Fibroblast of lung (primary cell): Measurements from ENCODE around the gene BMP6.

Experiments used
- CTCF ChIP-seq, 2 donors: IDR thresholded peaks in 1 of 2; conservative IDR thresholded peaks in 1 of 2; 1 replicate in 1 of 2; 2 replicates in 1 of 2; pipeline ENCODE4 v1.5.1; 2011 to 2012; ENCODE audit warnings: low read length in 2 of 2, control low read depth in 1 of 2, inconsistent platforms in 1 of 2, low read depth in 1 of 2, mild to moderate bottlenecking in 1 of 2
- EZH2 ChIP-seq: IDR thresholded peaks from 2 replicates; pipeline ENCODE4 v1.5.1; 2012; ENCODE audit warnings: low read length, control low read depth, mild to moderate bottlenecking; ENCODE audit errors: missing control alignments

- TF ChIP-seq CTCF (conservative IDR thresholded peaks at IDR 0.05 in 1 of 2, IDR thresholded peaks at IDR 0.05 in 1 of 2; ENCODE audit: low read depth in 1 of 2, low read length in 2 of 2) (no peak), EZH2 (no peak)
These were observed 177.0 kb downstream of the BMP6 start for GRCh38 chr6:7902867-7903266.
